Smooth muscle cell of trachea (primary cell): ENCODE results near the gene EOGT. TPM values are rescaled to one million over a fixed set of nuclear protein-coding genes. Genes with fewer than 3 reads are reported as not detected.

Source experiments
- total RNA-seq: library from RNA; depleted of rRNA; stranded (reverse); fragments of >200 nt; gene quantifications from 2 replicates; pipeline ENCODE4 v1.2.1, GENCODE V29; 2014

EOGT gene
- 41.0 and 44.1 TPM in 2 replicates for total RNA-seq

GRCh38 chr3:69013253-69014021, at the start of gene EOGT:
TSS of gene EOGT (minus strand) at chr3:69013684. CDS start at chr3:69009846, 3,838 bp downstream.

GRCh38 chr3:69051756-69052471, 38.4 kb upstream of the EOGT start, which contains the start of gene TMF1:
TSS of gene TMF1 (minus strand) at chr3:69052333. CDS start at chr3:69052086, 247 bp downstream.

Other genes with a start within 250 kb of the EOGT start
- gene TAFA4, start 81.1 kb downstream of the EOGT start, total RNA-seq: not detected in 2 replicates
- gene TMF1, start 38.6 kb upstream of the EOGT start, total RNA-seq: 50.2 and 51.9 TPM in 2 replicates
- 74.9 and 107 TPM in 2 replicates for gene UBA3, start 66.7 kb upstream of the EOGT start, total RNA-seq
- gene ARL6IP5, start 71.3 kb upstream of the EOGT start, total RNA-seq: 163 and 218 TPM in 2 replicates
- gene LMOD3, start 108.9 kb upstream of the EOGT start, total RNA-seq: under 0.01 and 0.15 TPM in 2 replicates